GM12878 (cell line): ENCODE results near the gene PRR35.

Source experiments
- EGR1 ChIP-seq, 2 experiments: IDR thresholded peaks; 1 replicate in 1 of 2; 2 replicates in 1 of 2; pipeline ENCODE4 v1.6.1; 2011 to 2012; ENCODE audit warnings: low read depth in 2 of 2, low read length in 2 of 2, borderline replicate concordance in 1 of 2, mild to moderate bottlenecking in 1 of 2, moderate library complexity in 1 of 2
- HDAC6 ChIP-seq: fragments of 200-600 bp; sonication (generic); IDR thresholded peaks from one replicate; pipeline ENCODE4 v1.8.0; 2017; ENCODE audit warnings: antibody characterized with exemption; ENCODE audit not compliant: unreplicated experiment
- JUNB ChIP-seq: IDR thresholded peaks from 2 replicates; pipeline ENCODE4 v1.6.1; 2016; ENCODE audit warnings: antibody characterized with exemption, mild to moderate bottlenecking
- PML ChIP-seq: IDR thresholded peaks from 2 replicates; pipeline ENCODE4 v1.6.1; 2012; ENCODE audit warnings: low read length, inconsistent platforms
- RCOR1 ChIP-seq: conservative IDR thresholded peaks from 2 replicates; pipeline ENCODE4 v1.6.1; 2012; ENCODE audit warnings: low read depth, low read length, improper control_type of control experiment
- SP1 ChIP-seq: IDR thresholded peaks from one replicate; pipeline ENCODE4 v1.6.1; 2011; ENCODE audit warnings: low read depth, low read length
- TF ChIP-seq, protein P1 (sequence below), 3 experiments: IDR thresholded peaks in 2 of 3; conservative IDR thresholded peaks in 1 of 3; 2 replicates each; pipeline ENCODE4 v1.5.1; 2011; ENCODE audit warnings: low read depth in 3 of 3, low read length in 3 of 3, mild to moderate bottlenecking in 3 of 3, control low read depth in 2 of 3, moderate library complexity in 2 of 3, inconsistent platforms in 1 of 3, mixed read lengths in 1 of 3; ENCODE audit not compliant: control insufficient read depth in 2 of 3, insufficient read depth in 1 of 3; ENCODE audit errors: extremely low read depth in 1 of 3

DNA sequence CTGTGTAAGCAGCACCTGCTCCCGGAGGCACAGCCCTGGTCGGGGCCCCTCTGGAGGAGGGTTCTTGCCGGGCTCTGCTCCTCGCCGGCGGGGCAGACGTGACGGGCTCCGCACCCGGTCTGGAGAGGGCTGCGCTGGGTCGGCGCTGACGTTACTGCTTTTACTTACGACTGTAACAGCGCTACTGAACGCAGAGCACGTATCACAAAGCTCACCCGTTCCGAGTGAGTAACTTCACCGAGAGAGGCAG lies 28.4 kb downstream of the PRR35 start:
- TF ChIP-seq PML (no peak), SP1 (no peak), RCOR1 (no peak), EGR1 (IDR thresholded peaks at IDR 0.05; ENCODE audit: borderline replicate concordance in 1 of 2, low read depth in 2 of 2, low read length in 2 of 2) (no peak), JUNB (no peak), HDAC6 (no peak)
- TF ChIP-seq, protein P1, sequence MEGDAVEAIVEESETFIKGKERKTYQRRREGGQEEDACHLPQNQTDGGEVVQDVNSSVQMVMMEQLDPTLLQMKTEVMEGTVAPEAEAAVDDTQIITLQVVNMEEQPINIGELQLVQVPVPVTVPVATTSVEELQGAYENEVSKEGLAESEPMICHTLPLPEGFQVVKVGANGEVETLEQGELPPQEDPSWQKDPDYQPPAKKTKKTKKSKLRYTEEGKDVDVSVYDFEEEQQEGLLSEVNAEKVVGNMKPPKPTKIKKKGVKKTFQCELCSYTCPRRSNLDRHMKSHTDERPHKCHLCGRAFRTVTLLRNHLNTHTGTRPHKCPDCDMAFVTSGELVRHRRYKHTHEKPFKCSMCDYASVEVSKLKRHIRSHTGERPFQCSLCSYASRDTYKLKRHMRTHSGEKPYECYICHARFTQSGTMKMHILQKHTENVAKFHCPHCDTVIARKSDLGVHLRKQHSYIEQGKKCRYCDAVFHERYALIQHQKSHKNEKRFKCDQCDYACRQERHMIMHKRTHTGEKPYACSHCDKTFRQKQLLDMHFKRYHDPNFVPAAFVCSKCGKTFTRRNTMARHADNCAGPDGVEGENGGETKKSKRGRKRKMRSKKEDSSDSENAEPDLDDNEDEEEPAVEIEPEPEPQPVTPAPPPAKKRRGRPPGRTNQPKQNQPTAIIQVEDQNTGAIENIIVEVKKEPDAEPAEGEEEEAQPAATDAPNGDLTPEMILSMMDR (IDR thresholded peaks at IDR 0.05 in 2 of 3, conservative IDR thresholded peaks at IDR 0.05 in 1 of 3; ENCODE audit: control insufficient read depth in 2 of 3, extremely low read depth in 1 of 3, insufficient read depth in 1 of 3, low read depth in 3 of 3, low read length in 3 of 3): no peak
